ENCODE data around the gene LRRC49. TPM values are rescaled to one million over a fixed set of nuclear protein-coding genes. Genes with fewer than 3 reads are reported as not detected.

The LRRC49 gene
- 10 to 100 TPM; 23.4 to 35.3 TPM for total RNA-seq

GRCh38 chr15:70892002-70892911 is at the start of gene LRRC49, which contains the start of gene THAP10:
Gene LRRC49, plus strand, starts transcription at chr15:70892826. Its CDS starts 69 bp downstream, at chr15:70892895.
Gene THAP10, minus strand, starts transcription at chr15:70892433. Its CDS starts 161 bp downstream, at chr15:70892272.
- TF ChIP-seq CTCF (IDR thresholded peaks at IDR 0.05) = no peak
- peak within 1 kb of the TSS; percentile 74 to 82 for H3K4me3 ChIP-seq
- H3K9me3 ChIP-seq = no peaks in the 10 kb centered on the region
- H3K27ac ChIP-seq = peak within 1 kb of the TSS; percentile 58 to 81
- peak; percentile 89 for DNase-seq (ENCODE audit: low spot score)
- peaks cover 0 to 13% of the 10 kb centered on the region in 2 donors for H3K4me1 ChIP-seq
- H3K36me3 ChIP-seq = no peaks in the 10 kb centered on the region
- H3K27me3 ChIP-seq = no peaks in the 10 kb centered on the region

GRCh38 chr15:70845602-70846360 is 46.8 kb upstream of the LRRC49 start:
- DNase-seq (ENCODE audit: low spot score) = no peak
- H3K27me3 ChIP-seq = no peaks in the 10 kb centered on the region
- no peak overlapping the region for H3K4me3 ChIP-seq
- no peaks in the 10 kb centered on the region for H3K9me3 ChIP-seq
- peaks cover 5% of the 10 kb centered on the region for H3K36me3 ChIP-seq
- H3K27ac ChIP-seq = no peak overlapping the region
- H3K4me1 ChIP-seq = peaks cover 0 to 4% of the 10 kb centered on the region in 2 donors
- no peak for TF ChIP-seq CTCF (IDR thresholded peaks at IDR 0.05)

- no peaks in the 10 kb centered on the region for H3K27me3 ChIP-seq
- peaks cover 0 to 32% of the 10 kb centered on the region in 2 donors for H3K4me1 ChIP-seq
- no peak for TF ChIP-seq CTCF (IDR thresholded peaks at IDR 0.05)
- H3K27ac ChIP-seq = peak overlapping the region; percentile 86 to 97
- DNase-seq (ENCODE audit: low spot score) = no peak
- H3K9me3 ChIP-seq = no peaks in the 10 kb centered on the region
- H3K4me3 ChIP-seq = peak overlapping the region; percentile 81 to 84
- peaks cover 9% of the 10 kb centered on the region for H3K36me3 ChIP-seq
Observed at GRCh38 chr15:70851889-70852288, 40.7 kb upstream of the LRRC49 start.

- peaks cover 0 to 39% of the 10 kb centered on the region in 2 donors for H3K4me1 ChIP-seq
- DNase-seq (ENCODE audit: low spot score) = no peak
- TF ChIP-seq CTCF (IDR thresholded peaks at IDR 0.05) = no peak
- peak overlapping the region; percentile 86 to 97 for H3K27ac ChIP-seq
- H3K36me3 ChIP-seq = peaks cover 9% of the 10 kb centered on the region
- no peaks in the 10 kb centered on the region for H3K9me3 ChIP-seq
- peak overlapping the region; percentile 81 to 84 for H3K4me3 ChIP-seq
- no peaks in the 10 kb centered on the region for H3K27me3 ChIP-seq
Observed at GRCh38 chr15:70852501-70853317, 39.9 kb upstream of the LRRC49 start.

- H3K27ac ChIP-seq = peak overlapping the region; percentile 86 to 97
- DNase-seq (ENCODE audit: low spot score) = no peak
- H3K4me1 ChIP-seq = peaks cover 0 to 45% of the 10 kb centered on the region in 2 donors
- peak overlapping the region; percentile 81 to 84 for H3K4me3 ChIP-seq
- no peaks in the 10 kb centered on the region for H3K9me3 ChIP-seq
- no peak for TF ChIP-seq CTCF (IDR thresholded peaks at IDR 0.05)
- no peaks in the 10 kb centered on the region for H3K27me3 ChIP-seq
- peaks cover 9% of the 10 kb centered on the region for H3K36me3 ChIP-seq
Observed at GRCh38 chr15:70853318-70853972, 39.2 kb upstream of the LRRC49 start.

Data from right atrium auricular region (tissue), 2 donors.